HepG2 (cell line): ENCODE data around the gene ABCF1. TPM values are rescaled to one million over a fixed set of nuclear protein-coding genes. Genes with fewer than 3 reads are reported as not detected.

Experiments
- ATAC-seq: fragments of 200-7000 bp; cut with Tn5 transposase; 3 replicates; pipeline ENCODE4 v1.9.1; 2020; ENCODE audit warnings: mild to moderate bottlenecking, moderate library complexity
- BruUV-seq: library from RNA; stranded (reverse); fragments of 400-500 nt; replicated peaks from 2 replicates; lab custom pipeline; 2021; lab: Mats Ljungman, UMichigan
- CTCF ChIA-PET: fragments of 300-600 bp; formaldehyde crosslinking; extraction: SDS; loops from one replicate; lab custom pipeline; 2021; ENCODE audit warnings: low total read pairs, inconsistent platforms, low intra/inter-chr PET ratio; lab: Yijun Ruan, JAX
- POLR2A ChIA-PET: fragments of 350-600 bp; sonication (Branson Sonifier 250); formaldehyde crosslinking; loops from one replicate; lab custom pipeline; 2020; ENCODE audit warnings: antibody characterized with exemption, inconsistent platforms; lab: Yijun Ruan, JAX
- DNase-seq: peaks from one replicate; pipeline ENCODE4 v3.0.0-alpha.2; 2015; ENCODE audit warnings: low spot score
- FAIRE-seq: peaks from 3 replicates; lab custom pipeline; 2011; peaks lifted over from hg19 to GRCh38; lab: Jason Lieb, UNC
- H2AFZ ChIP-seq: one replicate; pipeline ENCODE4 v1.6.1; 2011; ENCODE audit warnings: low read length, inconsistent platforms
- H3K27ac ChIP-seq: fragments of 300-600 bp; 3 replicates; pipeline ENCODE4 v1.8.0; 2011; ENCODE audit warnings: mixed run types, mild to moderate bottlenecking, mixed read lengths, low read length, inconsistent platforms; ENCODE audit not compliant: insufficient read depth; ENCODE audit errors: extremely low read length
- H3K27me3 ChIP-seq, 2 experiments: fragments of 200-600 bp in 1 of 2; 2 replicates in 1 of 2; 3 replicates in 1 of 2; pipeline versions ENCODE4 v1.6.0 to v1.8.0; 2011; ENCODE audit warnings: low read length in 2 of 2, mild to moderate bottlenecking in 2 of 2, moderate library complexity in 2 of 2, inconsistent platforms in 1 of 2; ENCODE audit not compliant: insufficient read depth in 2 of 2, control insufficient read depth in 1 of 2
- H3K36me3 ChIP-seq, 2 experiments: fragments of 200-600 bp in 1 of 2; replicated peaks in 1 of 2; 2 replicates in 1 of 2; 3 replicates in 1 of 2; pipeline versions ENCODE4 v1.5.1 to v1.8.0; 2011; ENCODE audit warnings: low read length in 2 of 2, inconsistent platforms in 1 of 2; ENCODE audit not compliant: insufficient read depth in 2 of 2, control insufficient read depth in 1 of 2
- H3K4me1 ChIP-seq: 2 replicates; pipeline ENCODE4 v1.5.1; 2012; ENCODE audit warnings: low read length, inconsistent platforms; ENCODE audit not compliant: insufficient read depth
- H3K4me2 ChIP-seq: 2 replicates; pipeline ENCODE4 v1.6.0; 2011; ENCODE audit warnings: low read depth, low read length, inconsistent platforms
- H3K4me3 ChIP-seq, 3 experiments: fragments of 200-600 bp in 1 of 3; sonication (generic), shearing (Covaris generic) in 1 of 3; replicated peaks in 1 of 3; 2 replicates each; pipeline ENCODE4 v1.5.1; 2011 to 2016; ENCODE audit warnings: low read length in 3 of 3, inconsistent platforms in 2 of 3, low read depth in 2 of 3, mild to moderate bottlenecking in 2 of 3, control low read depth in 1 of 3, mixed read lengths in 1 of 3; ENCODE audit not compliant: insufficient read depth in 1 of 3
- H3K79me2 ChIP-seq: one replicate; pipeline ENCODE4 v1.6.1; 2011; ENCODE audit warnings: low read length, inconsistent platforms; ENCODE audit not compliant: insufficient read depth
- H3K9ac ChIP-seq: 2 replicates; pipeline ENCODE4 v1.6.0; 2011; ENCODE audit warnings: mild to moderate bottlenecking, low read depth, low read length, inconsistent platforms; ENCODE audit not compliant: insufficient read depth
- H3K9me3 ChIP-seq: 2 replicates; pipeline ENCODE4 v1.5.1; 2012; ENCODE audit warnings: mild to moderate bottlenecking, low read length
- H4K20me1 ChIP-seq: 2 replicates; pipeline ENCODE4 v1.6.0; 2011; ENCODE audit warnings: inconsistent platforms, mild to moderate bottlenecking, low read length, moderate library complexity; ENCODE audit not compliant: insufficient read depth
- BRD4 ChIP-seq: sonication (generic); formaldehyde crosslinking; IDR thresholded peaks from 2 replicates; pipeline ENCODE4 v1.4.0; 2020; ENCODE audit warnings: missing genetic modification reagents
- CENPT ChIP-seq: sonication (generic); formaldehyde crosslinking; IDR thresholded peaks from 2 replicates; pipeline ENCODE4 v1.8.0; 2022; ENCODE audit warnings: low read depth, mild to moderate bottlenecking, moderate library complexity, missing genetic modification reagents
- HIC2 ChIP-seq: sonication (generic); formaldehyde crosslinking; IDR thresholded peaks from 2 replicates; pipeline ENCODE4 v1.9.0; 2022; ENCODE audit warnings: low read depth, missing genetic modification reagents
- HNF1A ChIP-seq, 2 experiments: sonication (generic) in 1 of 2; formaldehyde crosslinking in 1 of 2; IDR thresholded peaks; 2 replicates each; pipeline versions ENCODE4 v1.4.0 to v1.6.1; 2016 to 2020; ENCODE audit warnings: borderline replicate concordance in 1 of 2, low read depth in 1 of 2, mild to moderate bottlenecking in 1 of 2, missing genetic modification reagents in 1 of 2
- HOXD1 ChIP-seq: sonication (generic); formaldehyde crosslinking; IDR thresholded peaks from 2 replicates; pipeline ENCODE4 v1.5.0; 2020; ENCODE audit warnings: missing genetic modification reagents
- KDM5A ChIP-seq: fragments of 200-600 bp; sonication (generic); IDR thresholded peaks from 2 replicates; pipeline ENCODE4 v1.7.0; 2018; ENCODE audit warnings: antibody characterized with exemption, mild to moderate bottlenecking, low read length, borderline replicate concordance
- KDM5B ChIP-seq: sonication (generic); formaldehyde crosslinking; IDR thresholded peaks from 2 replicates; pipeline ENCODE4 v1.4.0; 2020; ENCODE audit warnings: missing genetic modification reagents, mild to moderate bottlenecking, borderline replicate concordance
- NCOR1 ChIP-seq: fragments of 200-600 bp; sonication (generic); IDR thresholded peaks from 2 replicates; pipeline ENCODE4 v1.7.0; 2017; ENCODE audit warnings: antibody characterized with exemption, low read length, borderline replicate concordance
- NFKBIZ ChIP-seq: IDR thresholded peaks from 2 replicates; pipeline ENCODE4 v1.6.1; 2018; ENCODE audit warnings: missing genetic modification reagents, missing compliant biosample characterization
- PITX1 ChIP-seq: sonication (generic); formaldehyde crosslinking; IDR thresholded peaks from 2 replicates; pipeline ENCODE4 v1.5.1; 2020; ENCODE audit warnings: mild to moderate bottlenecking, missing genetic modification reagents
- USF2 ChIP-seq, 2 experiments: sonication (generic) in 1 of 2; formaldehyde crosslinking in 1 of 2; IDR thresholded peaks; 2 replicates each; pipeline versions ENCODE4 v1.5.1 to v1.6.1; 2011 to 2020; ENCODE audit warnings: borderline replicate concordance in 1 of 2, low read depth in 1 of 2, low read length in 1 of 2, mild to moderate bottlenecking in 1 of 2, missing genetic modification reagents in 1 of 2, moderate library complexity in 1 of 2
- ZNF224 ChIP-seq: sonication (generic); formaldehyde crosslinking; IDR thresholded peaks from 2 replicates; pipeline ENCODE4 v1.5.0; 2020; ENCODE audit warnings: mild to moderate bottlenecking, missing genetic modification reagents
- ZNF678 ChIP-seq: sonication (generic); formaldehyde crosslinking; IDR thresholded peaks from 2 replicates; pipeline ENCODE4 v1.4.0; 2020; ENCODE audit warnings: mild to moderate bottlenecking, missing genetic modification reagents
- WGBS: methylation state at CpG from one replicate; pipeline ENCODE4 v1.1.6; 2017; ENCODE audit warnings: low lambda C conversion rate; 5-methylcytosine and 5-hydroxymethylcytosine counted together
- in situ Hi-C: cut with HindIII; loops from 2 replicates; pipeline ENCODE4 v1.10.0; 2017; ENCODE audit warnings: low pct_unique_long_range_greater_than_20kb; ENCODE audit not compliant: extremely low pct_ligation_motif_present
- intact Hi-C: fragments of 100-400 bp; cut with micrococcal nuclease; formaldehyde crosslinking; loops from one replicate; pipeline ENCODE4 v1.10.0; 2022; ENCODE audit not compliant: unreplicated experiment
- polyA plus RNA-seq, 8 experiments: library from polyadenylated mRNA; depleted of rRNA in 3 of 8; stranded (reverse) in 7 of 8; unstranded in 1 of 8; fragments of >200 nt; fragmentation: Illumina TruSeq in 4 of 8; extraction: Trizol in 4 of 8; gene quantifications; 2 replicates each; pipeline versions ENCODE4 v1.2.1 to v1.2.3, GENCODE V29; 2011 to 2016; ENCODE audit warnings: low read depth in 4 of 8, missing spikeins in 1 of 8, mixed read lengths in 1 of 8; ENCODE audit not compliant: insufficient read depth in 1 of 8
- total RNA-seq, 5 experiments: library from RNA; depleted of rRNA; stranded (reverse); fragments of >200 nt; fragmentation: Illumina TruSeq; extraction: Trizol; gene quantifications; 2 replicates each; pipeline ENCODE4 v1.2.3, GENCODE V29; 2016; ENCODE audit warnings: low read depth in 1 of 5

Gene ABCF1
- total and polyA plus RNA-seq, 2 of the 13 experiments (the other 11 are each of a cell fraction or from before 2014, with no cell fraction given): 25.4 to 98.9 TPM

GRCh38 chr6:30570740-30571074, 535 bp upstream of the ABCF1 start (continued):
- TF ChIP-seq KDM5B (CRISPR knock-in tag) (no peak), CENPT (no peak), NCOR1 (0 out of 2 replicates have a peak, but pooled peaks have one; percentile 9), ZNF224 (CRISPR knock-in tag) (no peak), PITX1 (CRISPR knock-in tag) (no peak), HOXD1 (no peak)

- WGBS: 1% methylated on average over 8 of the region's 8 CpGs
- no peak for ATAC-seq
- H3K4me3 ChIP-seq: peak overlapping the region; percentile 67 to 88 (median 71)
- POLR2A ChIA-PET: interaction anchor here (0.6 to 2.6 kb wide), 21 partner anchors 9 to 832 kb away, joined by 3 to 74 read pairs (median 5); partner anchors contain the start of genes DHX16, GNL1, MRPS18B and PPP1R10
- no peak overlapping the region for H2AFZ ChIP-seq
- peak overlapping the region; percentile 88 for H3K9ac ChIP-seq
- in situ Hi-C loops (no loop called here), intact Hi-C loops (no loop called here)
- H3K9me3 ChIP-seq: no peaks in the 10 kb centered on the region
- peaks cover 23% of the 10 kb centered on the region for H4K20me1 ChIP-seq
- H3K27ac ChIP-seq: peak overlapping the region; percentile 80
- CTCF ChIA-PET: no interaction called here
- peaks cover 52% of the 10 kb centered on the region for H3K79me2 ChIP-seq
- peaks cover 2 to 7% of the 10 kb centered on the region in 2 experiments for H3K36me3 ChIP-seq
- TSS peak; percentile 82 for BruUV-seq
- TF ChIP-seq BRD4 (CRISPR knock-in tag): no peak
- no peak for TF ChIP-seq NFKBIZ (CRISPR knock-in tag)
- TF ChIP-seq USF2 (IDR thresholded peaks at IDR 0.05; ENCODE audit: low read depth, low read length): peak; percentile 58; the same call in 1 of the 2 replicates
- no peak for TF ChIP-seq USF2 (CRISPR knock-in tag; IDR thresholded peaks at IDR 0.05; ENCODE audit: borderline replicate concordance)
- 0 out of 2 replicates have a peak, but pooled peaks have one; percentile 53 for TF ChIP-seq KDM5A
- TF ChIP-seq ZNF678 (CRISPR knock-in tag): peak; percentile 2; the same call in 1 of the 2 replicates
- TF ChIP-seq HIC2 (CRISPR knock-in tag): 0 out of 2 replicates have a peak, but pooled peaks have one; percentile 5
- peak; percentile 19; the same call in 1 of the 2 replicates for TF ChIP-seq HNF1A (IDR thresholded peaks at IDR 0.05; ENCODE audit: low read depth)
- TF ChIP-seq HNF1A (CRISPR knock-in tag; IDR thresholded peaks at IDR 0.05; ENCODE audit: borderline replicate concordance): no peak
- H3K4me1 ChIP-seq: peaks cover 50% of the 10 kb centered on the region
- DNase-seq: no peak
- peak overlapping the region; percentile 99 for H3K4me2 ChIP-seq
- no peak for FAIRE-seq
- no peaks in the 10 kb centered on the region; a peak in 1 of 5 replicates for H3K27me3 ChIP-seq
These were observed 480 bp downstream of the ABCF1 start for GRCh38 chr6:30571762-30572082.
